H1 (cell line): ENCODE results near the gene PLP2.

Experiments
- CBX5 ChIP-seq: fragments of 300-800, 300-1000 bp; sonication (generic); IDR thresholded peaks from 2 replicates; pipeline ENCODE4 v1.7.1; 2016; ENCODE audit warnings: antibody characterized with exemption, low read length, low read depth
- CREB1 ChIP-seq: IDR thresholded peaks from 2 replicates; pipeline ENCODE4 v1.6.1; 2012; ENCODE audit warnings: inconsistent platforms
- CTCF ChIP-seq, 3 experiments: IDR thresholded peaks; 1 replicate in 2 of 3; 2 replicates in 1 of 3; pipeline versions ENCODE4 v1.5.1 to v1.6.1; 2011; ENCODE audit warnings: low read length in 3 of 3, mild to moderate bottlenecking in 3 of 3, inconsistent platforms in 2 of 3, low read depth in 1 of 3, moderate library complexity in 1 of 3; ENCODE audit not compliant: insufficient read depth in 1 of 3; ENCODE audit errors: control extremely low read depth in 1 of 3
- NRF1 ChIP-seq: IDR thresholded peaks from 2 replicates; pipeline ENCODE4 v1.6.1; 2011; ENCODE audit warnings: mild to moderate bottlenecking, low read depth, low read length, improper control_type of control experiment
- POLR2A ChIP-seq, 2 experiments: IDR thresholded peaks; 1 replicate in 1 of 2; 2 replicates in 1 of 2; pipeline ENCODE4 v1.6.1; 2011; ENCODE audit warnings: low read depth in 2 of 2, low read length in 2 of 2, mild to moderate bottlenecking in 2 of 2; ENCODE audit errors: control extremely low read depth in 1 of 2
- SRF ChIP-seq: IDR thresholded peaks from 2 replicates; pipeline ENCODE4 v1.6.1; 2011; ENCODE audit warnings: mild to moderate bottlenecking, low read depth, low read length, moderate library complexity
- TF ChIP-seq, protein P1 (sequence below): IDR thresholded peaks from 2 replicates; pipeline ENCODE4 v1.6.1; 2012; ENCODE audit warnings: inconsistent platforms
- TF ChIP-seq, protein P2 (sequence below): IDR thresholded peaks from 2 replicates; pipeline ENCODE4 v1.6.1; 2011; ENCODE audit warnings: low read depth, mild to moderate bottlenecking, low read length; ENCODE audit not compliant: insufficient read depth

DNA sequence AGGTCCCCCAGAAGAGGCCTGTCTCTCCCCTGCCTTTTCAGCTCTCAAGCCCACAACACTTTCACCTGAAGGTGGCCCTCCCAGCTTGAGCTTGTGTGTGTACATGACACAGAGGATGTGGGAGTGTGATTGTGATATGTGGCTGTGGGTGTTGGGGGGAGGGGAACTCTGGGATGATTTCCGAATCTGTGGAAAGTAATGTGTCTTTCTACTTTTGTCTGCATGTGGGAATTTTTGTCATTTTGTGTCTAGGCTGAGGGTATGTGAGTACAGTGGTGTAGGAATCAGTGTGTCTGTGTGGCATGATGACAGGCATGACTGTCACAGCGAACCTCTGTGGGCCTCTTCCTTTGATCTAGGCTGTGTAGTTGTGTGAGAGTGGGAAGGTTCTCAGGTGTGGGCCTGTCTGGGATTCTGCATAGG lies 21.9 kb downstream of the PLP2 start:
- no peak for TF ChIP-seq POLR2A (IDR thresholded peaks at IDR 0.05; ENCODE audit: control extremely low read depth in 1 of 2, low read depth in 2 of 2, low read length in 2 of 2)
- no peak for TF ChIP-seq NRF1
- TF ChIP-seq CTCF (IDR thresholded peaks at IDR 0.05; ENCODE audit: control extremely low read depth in 1 of 3, insufficient read depth in 1 of 3, low read depth in 1 of 3, low read length in 3 of 3), result no peak
- no peak for TF ChIP-seq SRF
- no peak for TF ChIP-seq CREB1
- TF ChIP-seq, protein P1, sequence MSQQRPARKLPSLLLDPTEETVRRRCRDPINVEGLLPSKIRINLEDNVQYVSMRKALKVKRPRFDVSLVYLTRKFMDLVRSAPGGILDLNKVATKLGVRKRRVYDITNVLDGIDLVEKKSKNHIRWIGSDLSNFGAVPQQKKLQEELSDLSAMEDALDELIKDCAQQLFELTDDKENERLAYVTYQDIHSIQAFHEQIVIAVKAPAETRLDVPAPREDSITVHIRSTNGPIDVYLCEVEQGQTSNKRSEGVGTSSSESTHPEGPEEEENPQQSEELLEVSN, result no peak
- TF ChIP-seq, protein P2, sequence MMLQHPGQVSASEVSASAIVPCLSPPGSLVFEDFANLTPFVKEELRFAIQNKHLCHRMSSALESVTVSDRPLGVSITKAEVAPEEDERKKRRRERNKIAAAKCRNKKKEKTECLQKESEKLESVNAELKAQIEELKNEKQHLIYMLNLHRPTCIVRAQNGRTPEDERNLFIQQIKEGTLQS, result no peak
- TF ChIP-seq CBX5, result no peak
